GM23338 (cell line): ENCODE results near the gene SPATA25. TPM values are rescaled to one million over a fixed set of nuclear protein-coding genes. Genes with fewer than 3 reads are reported as not detected.
A peak's percentile ranks its signal among the peaks of the same experiment; 100 is the strongest.

Experiments
- ATAC-seq: fragments of 200-7000 bp; cut with Tn5 transposase; 3 replicates; pipeline ENCODE4 v1.9.1; 2020
- DNase-seq: peaks from one replicate; pipeline ENCODE4 v3.0.0-alpha.2; 2015; ENCODE audit warnings: low spot score
- H2AFZ ChIP-seq: fragments of 200-600 bp; sonication (generic); 2 replicates; pipeline ENCODE4 v1.8.0; 2016; ENCODE audit warnings: antibody characterized with exemption, mild to moderate bottlenecking, moderate library complexity
- H3F3A ChIP-seq: fragments of 200-600 bp; sonication (generic); replicated peaks from 2 replicates; pipeline ENCODE4 v1.8.0; 2017; ENCODE audit warnings: antibody characterized with exemption, mixed run types, low read depth
- H3K27ac ChIP-seq: fragments of 200-600 bp; sonication (generic); 2 replicates; pipeline ENCODE4 v1.6.1; 2016; ENCODE audit warnings: low read depth
- H3K27me3 ChIP-seq: fragments of 200-600 bp; sonication (generic); 2 replicates; pipeline ENCODE4 v1.8.0; 2016; ENCODE audit warnings: mild to moderate bottlenecking, mixed run types, moderate library complexity; ENCODE audit not compliant: insufficient read depth
- H3K36me3 ChIP-seq: fragments of 200-600 bp; sonication (generic); 2 replicates; pipeline ENCODE4 v1.8.0; 2016; ENCODE audit warnings: mild to moderate bottlenecking; ENCODE audit not compliant: insufficient read depth
- H3K4me1 ChIP-seq: fragments of 200-600 bp; sonication (generic); 2 replicates; pipeline ENCODE4 v1.8.0; 2016; ENCODE audit warnings: mild to moderate bottlenecking, moderate library complexity; ENCODE audit not compliant: insufficient read depth
- H3K4me2 ChIP-seq: fragments of 200-600 bp; sonication (generic); 2 replicates; pipeline ENCODE4 v1.7.1; 2017; ENCODE audit warnings: mixed run types
- H3K4me3 ChIP-seq: fragments of 200-600 bp; sonication (generic); 2 replicates; pipeline ENCODE4 v1.6.1; 2016; ENCODE audit warnings: mixed run types
- H3K79me2 ChIP-seq: fragments of 200-600 bp; sonication (generic); replicated peaks from 2 replicates; pipeline ENCODE4 v1.8.0; 2017; ENCODE audit warnings: mild to moderate bottlenecking; ENCODE audit not compliant: insufficient read depth
- H3K9me2 ChIP-seq: fragments of 200-600 bp; sonication (generic); 2 replicates; pipeline ENCODE4 v1.8.0; 2017; ENCODE audit not compliant: insufficient read depth
- H4K20me1 ChIP-seq: fragments of 200-600 bp; sonication (generic); replicated peaks from 2 replicates; pipeline ENCODE4 v1.8.0; 2017; ENCODE audit warnings: mild to moderate bottlenecking; ENCODE audit not compliant: insufficient read depth
- H3K27ac Mint-ChIP-seq: 2 replicates; pipeline ENCODE4 v1.8.0; 2020; ENCODE audit warnings: inconsistent platforms, mild to moderate bottlenecking, moderate library complexity, mixed read lengths
- H3K27me3 Mint-ChIP-seq: 3 replicates; pipeline ENCODE4 v1.8.0; 2022; ENCODE audit warnings: low read depth, mild to moderate bottlenecking, moderate library complexity, mixed read lengths, inconsistent platforms; ENCODE audit not compliant: insufficient read depth, poor library complexity
- H3K36me3 Mint-ChIP-seq: 3 replicates; pipeline ENCODE4 v1.8.0; 2021; ENCODE audit warnings: low read depth, mild to moderate bottlenecking, inconsistent platforms, moderate library complexity, mixed read lengths
- H3K4me1 Mint-ChIP-seq: 3 replicates; pipeline ENCODE4 v1.8.0; 2020; ENCODE audit warnings: mild to moderate bottlenecking, inconsistent platforms, mixed read lengths
- H3K4me3 Mint-ChIP-seq: 3 replicates; pipeline ENCODE4 v1.8.0; 2021; ENCODE audit warnings: moderate library complexity, mild to moderate bottlenecking, inconsistent platforms, mixed read lengths
- H3K9me3 Mint-ChIP-seq: 3 replicates; pipeline ENCODE4 v1.8.0; 2020; ENCODE audit warnings: moderate library complexity, mild to moderate bottlenecking, inconsistent platforms, mixed read lengths
- EZH2phosphoT487 ChIP-seq: fragments of 200-600 bp; sonication (generic); IDR thresholded peaks from one replicate; pipeline ENCODE4 v1.8.1; 2018; ENCODE audit warnings: antibody characterized with exemption; ENCODE audit not compliant: unreplicated experiment
- JUNB ChIP-seq: IDR thresholded peaks from one replicate; pipeline ENCODE4 v1.6.1; 2016; ENCODE audit warnings: antibody characterized with exemption; ENCODE audit not compliant: unreplicated experiment
- NANOG ChIP-seq: IDR thresholded peaks from 2 replicates; pipeline ENCODE4 v1.6.1; 2016; ENCODE audit warnings: antibody characterized with exemption, borderline replicate concordance
- POLR2AphosphoS5 ChIP-seq: IDR thresholded peaks from 2 replicates; pipeline ENCODE4 v1.6.1; 2016; ENCODE audit warnings: antibody characterized with exemption, low read depth
- STAT1 ChIP-seq: IDR thresholded peaks from one replicate; pipeline ENCODE4 v1.6.1; 2016; ENCODE audit warnings: antibody characterized with exemption; ENCODE audit not compliant: unreplicated experiment
- ZNF114 ChIP-seq: fragments of 250-450 bp; sonication (Bioruptor Pico); IDR thresholded peaks from 2 replicates; pipeline ENCODE4 v1.5.0; 2020; ENCODE audit warnings: mild to moderate bottlenecking, moderate library complexity
- ZNF331 ChIP-seq: fragments of 250-450 bp; sonication (Bioruptor Pico); IDR thresholded peaks from 2 replicates; pipeline ENCODE4 v1.5.0; 2020; ENCODE audit warnings: low read depth, mild to moderate bottlenecking, moderate library complexity
- polyA plus RNA-seq: library from polyadenylated mRNA; unstranded; fragments of >200 nt; fragmentation: Nextera tagmentation; extraction: Ambion mirVana; gene quantifications from 2 replicates; pipeline ENCODE4 v1.2.1, GENCODE V29; 2016
- total RNA-seq: library from RNA; depleted of rRNA; stranded (reverse); fragments of >200 nt; shearing (Covaris generic); gene quantifications from 2 replicates; pipeline ENCODE4 v1.2.3, GENCODE V29; 2014
- TF ChIP-seq, protein P1 (sequence below): IDR thresholded peaks from one replicate; pipeline ENCODE4 v1.6.1; 2018; ENCODE audit warnings: antibody characterized with exemption; ENCODE audit not compliant: unreplicated experiment
- TF ChIP-seq, protein P2 (sequence below): IDR thresholded peaks from 2 replicates; pipeline ENCODE4 v1.6.1; 2016; ENCODE audit warnings: antibody characterized with exemption

The SPATA25 gene
- total and polyA plus RNA-seq, 2 experiments from 2014 or later: 7.5 TPM; not detected in 1

DNA sequence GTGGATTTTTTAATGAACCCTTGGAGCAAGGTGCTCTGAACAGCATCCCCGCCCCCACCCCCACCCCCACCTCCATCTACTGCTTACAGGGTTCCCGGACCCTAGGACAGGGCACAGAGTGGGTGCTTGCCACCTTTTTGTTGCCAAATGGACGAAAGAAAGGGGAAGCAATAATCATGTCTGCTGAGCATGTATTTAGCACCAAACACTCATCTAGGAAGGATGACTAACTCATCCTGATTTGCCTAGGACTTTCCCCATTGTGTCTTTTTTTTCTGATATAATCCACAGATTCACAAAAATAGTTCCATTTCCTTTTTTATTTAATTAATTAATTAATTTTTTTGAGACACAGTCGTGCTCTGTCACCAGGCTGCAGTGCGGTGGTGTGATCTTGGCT is 25.7 kb upstream of the SPATA25 start:
- H3K27me3 Mint-ChIP-seq: peaks cover 11% of the 10 kb centered on the region
- no peak for ATAC-seq
- Histone ChIP-seq H3K4me3 (peak overlapping the region; percentile 91), H2AFZ (no peak overlapping the region), H3K9me2 (no peaks in the 10 kb centered on the region), H3F3A (peaks cover 8% of the 10 kb centered on the region; the same call in 1 of the 2 replicates), H3K4me1 (peaks cover 7% of the 10 kb centered on the region; the same call in 1 of the 2 replicates), H3K36me3 (0 out of 2 replicates have a peak, but pooled peaks cover 5% of the 10 kb centered on the region), H4K20me1 (peaks cover 9% of the 10 kb centered on the region), H3K4me2 (peak overlapping the region; percentile 81; the same call in 1 of the 2 replicates), H3K27me3 (no peaks in the 10 kb centered on the region), H3K79me2 (peaks cover 10% of the 10 kb centered on the region), H3K27ac (no peak overlapping the region)
- H3K4me3 Mint-ChIP-seq: no peak overlapping the region
- TF ChIP-seq EZH2phosphoT487: no peak
- no peak for TF ChIP-seq NANOG
- TF ChIP-seq, protein P1, sequence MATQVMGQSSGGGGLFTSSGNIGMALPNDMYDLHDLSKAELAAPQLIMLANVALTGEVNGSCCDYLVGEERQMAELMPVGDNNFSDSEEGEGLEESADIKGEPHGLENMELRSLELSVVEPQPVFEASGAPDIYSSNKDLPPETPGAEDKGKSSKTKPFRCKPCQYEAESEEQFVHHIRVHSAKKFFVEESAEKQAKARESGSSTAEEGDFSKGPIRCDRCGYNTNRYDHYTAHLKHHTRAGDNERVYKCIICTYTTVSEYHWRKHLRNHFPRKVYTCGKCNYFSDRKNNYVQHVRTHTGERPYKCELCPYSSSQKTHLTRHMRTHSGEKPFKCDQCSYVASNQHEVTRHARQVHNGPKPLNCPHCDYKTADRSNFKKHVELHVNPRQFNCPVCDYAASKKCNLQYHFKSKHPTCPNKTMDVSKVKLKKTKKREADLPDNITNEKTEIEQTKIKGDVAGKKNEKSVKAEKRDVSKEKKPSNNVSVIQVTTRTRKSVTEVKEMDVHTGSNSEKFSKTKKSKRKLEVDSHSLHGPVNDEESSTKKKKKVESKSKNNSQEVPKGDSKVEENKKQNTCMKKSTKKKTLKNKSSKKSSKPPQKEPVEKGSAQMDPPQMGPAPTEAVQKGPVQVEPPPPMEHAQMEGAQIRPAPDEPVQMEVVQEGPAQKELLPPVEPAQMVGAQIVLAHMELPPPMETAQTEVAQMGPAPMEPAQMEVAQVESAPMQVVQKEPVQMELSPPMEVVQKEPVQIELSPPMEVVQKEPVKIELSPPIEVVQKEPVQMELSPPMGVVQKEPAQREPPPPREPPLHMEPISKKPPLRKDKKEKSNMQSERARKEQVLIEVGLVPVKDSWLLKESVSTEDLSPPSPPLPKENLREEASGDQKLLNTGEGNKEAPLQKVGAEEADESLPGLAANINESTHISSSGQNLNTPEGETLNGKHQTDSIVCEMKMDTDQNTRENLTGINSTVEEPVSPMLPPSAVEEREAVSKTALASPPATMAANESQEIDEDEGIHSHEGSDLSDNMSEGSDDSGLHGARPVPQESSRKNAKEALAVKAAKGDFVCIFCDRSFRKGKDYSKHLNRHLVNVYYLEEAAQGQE: no peak
- DNase-seq: no peak
- no peaks in the 10 kb centered on the region; the same call in 2 of the 3 replicates for H3K9me3 Mint-ChIP-seq
- H3K36me3 Mint-ChIP-seq: peaks cover 23% of the 10 kb centered on the region
- no peak overlapping the region for H3K27ac Mint-ChIP-seq
- H3K4me1 Mint-ChIP-seq: peaks cover 11% of the 10 kb centered on the region; the same call in 2 of the 3 replicates

DNA sequence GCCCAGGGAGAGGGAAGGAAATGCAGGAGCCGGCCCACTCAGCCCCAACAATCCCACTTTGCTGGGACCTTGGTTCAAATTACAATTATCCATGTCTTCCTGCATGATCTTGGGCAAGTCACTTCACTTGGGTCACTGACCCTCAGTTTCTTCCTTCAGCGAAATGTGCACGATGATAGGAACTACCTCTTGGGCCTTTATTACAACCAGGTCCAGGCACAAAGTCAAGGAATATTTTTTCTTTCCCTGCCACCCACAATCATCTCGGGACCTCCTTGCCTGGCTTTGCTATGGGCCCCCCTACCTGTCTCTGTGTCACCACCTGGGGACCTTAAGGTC is 24.9 kb upstream of the SPATA25 start:
- Mint-ChIP-seq H3K36me3 (peaks cover 31% of the 10 kb centered on the region), H3K27me3 (peaks cover 13% of the 10 kb centered on the region), H3K9me3 (no peaks in the 10 kb centered on the region; the same call in 2 of the 3 replicates), H3K27ac (no peak overlapping the region), H3K4me1 (peaks cover 11% of the 10 kb centered on the region; the same call in 2 of the 3 replicates), H3K4me3 (peak overlapping the region; percentile 87)
- ATAC-seq: no peak
- Histone ChIP-seq H3K36me3 (0 out of 2 replicates have a peak, but pooled peaks cover 5% of the 10 kb centered on the region), H2AFZ (peak overlapping the region; percentile 97), H3K4me3 (peak overlapping the region; percentile 91), H3K79me2 (peaks cover 10% of the 10 kb centered on the region), H3K27me3 (no peaks in the 10 kb centered on the region), H4K20me1 (peaks cover 9% of the 10 kb centered on the region), H3F3A (peaks cover 8% of the 10 kb centered on the region; the same call in 1 of the 2 replicates), H3K4me1 (peaks cover 7% of the 10 kb centered on the region; the same call in 1 of the 2 replicates), H3K9me2 (no peaks in the 10 kb centered on the region), H3K27ac (no peak overlapping the region), H3K4me2 (peak overlapping the region; percentile 81)
- DNase-seq: no peak
- TF ChIP-seq, protein P2, sequence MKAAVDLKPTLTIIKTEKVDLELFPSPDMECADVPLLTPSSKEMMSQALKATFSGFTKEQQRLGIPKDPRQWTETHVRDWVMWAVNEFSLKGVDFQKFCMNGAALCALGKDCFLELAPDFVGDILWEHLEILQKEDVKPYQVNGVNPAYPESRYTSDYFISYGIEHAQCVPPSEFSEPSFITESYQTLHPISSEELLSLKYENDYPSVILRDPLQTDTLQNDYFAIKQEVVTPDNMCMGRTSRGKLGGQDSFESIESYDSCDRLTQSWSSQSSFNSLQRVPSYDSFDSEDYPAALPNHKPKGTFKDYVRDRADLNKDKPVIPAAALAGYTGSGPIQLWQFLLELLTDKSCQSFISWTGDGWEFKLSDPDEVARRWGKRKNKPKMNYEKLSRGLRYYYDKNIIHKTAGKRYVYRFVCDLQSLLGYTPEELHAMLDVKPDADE: no peak
- TF ChIP-seq ZNF331 (CRISPR knock-in tag): no peak
- no peak for TF ChIP-seq STAT1
- TF ChIP-seq ZNF114 (CRISPR knock-in tag): no peak
- TF ChIP-seq POLR2AphosphoS5: no peak
- TF ChIP-seq, protein P1: no peak
- TF ChIP-seq NANOG: no peak
- no peak for TF ChIP-seq JUNB
